ENCODE measurements around the gene C11orf68. TPM values are rescaled to one million over a fixed set of nuclear protein-coding genes. Genes with fewer than 3 reads are reported as not detected.
A peak's percentile ranks its signal among the peaks of the same experiment; 100 is the strongest.

C11orf68 gene
- total RNA-seq (2014; rRNA removed; shearing (Covaris generic)) (21.6 and 23.2 TPM in 2 replicates), polyA plus RNA-seq (2016; fragmentation: Nextera tagmentation; extraction: Ambion mirVana) (16.8 and 18.6 TPM in 2 replicates)
- long read RNA-seq, partial matches to known transcripts, result 0 of 5 reads
- long read RNA-seq, other reads (novel, unspliced or antisense), result 0 of 5 reads

DNA sequence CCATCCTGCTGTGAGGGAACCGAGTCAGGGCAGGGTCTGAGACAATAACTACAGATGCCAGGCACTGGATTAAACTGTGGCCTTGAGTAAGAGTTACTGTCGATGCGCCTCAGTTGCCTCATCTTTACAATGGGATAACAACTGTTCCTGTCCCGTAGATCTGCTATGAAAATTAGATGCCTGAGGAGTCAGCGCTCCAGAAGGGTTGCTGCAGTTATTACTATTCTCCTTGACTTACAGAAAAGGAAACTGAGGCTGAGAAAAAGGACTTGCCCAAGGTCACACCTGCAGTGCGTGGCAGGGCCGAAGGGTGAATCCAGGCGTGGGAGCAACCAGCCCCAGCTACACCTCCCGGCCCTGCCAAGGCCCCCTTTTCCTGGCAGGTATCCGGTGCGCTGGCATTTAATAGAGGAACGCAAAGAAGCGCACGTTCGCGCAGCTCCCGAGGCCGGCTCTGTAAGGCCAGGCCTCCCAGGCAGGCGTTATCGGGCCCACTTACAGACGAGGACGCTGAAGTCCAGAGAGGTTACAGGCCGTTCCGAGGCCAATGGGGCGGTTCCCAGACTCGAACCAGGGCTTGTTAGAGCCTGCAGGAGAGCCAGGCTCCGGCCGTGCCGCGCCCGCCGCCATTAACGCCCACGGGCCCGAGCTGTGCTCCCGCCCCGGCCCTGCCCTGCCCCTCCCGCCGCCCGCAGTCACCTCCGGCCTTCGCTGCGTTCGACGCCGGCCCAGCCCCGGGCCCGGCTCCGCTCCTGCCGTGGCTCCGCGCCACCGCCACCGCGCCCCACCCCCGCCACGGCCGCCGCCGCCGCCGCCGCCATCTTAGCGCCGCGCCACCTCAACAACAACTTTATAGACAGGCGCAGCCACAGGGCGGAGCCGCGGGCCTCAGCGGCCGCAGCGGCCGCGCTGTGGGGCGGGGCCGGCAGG, at the start of gene C11orf68:
Gene C11orf68, minus strand, starts transcription at position 852 of the 930 bp plus-strand sequence. Its CDS starts 31 bp downstream, at position 821.
- H3K4me3 Mint-ChIP-seq, result peak within 1 kb of the TSS; percentile 87
- peaks cover 7% of the 10 kb centered on the region for H3K79me2 ChIP-seq (replicated peaks; ENCODE audit: insufficient read depth)
- peak within 1 kb of the TSS; percentile 98 for H3K4me3 ChIP-seq
- no peaks in the 10 kb centered on the region; the same call in 1 of the 2 replicates for H3K36me3 ChIP-seq (ENCODE audit: insufficient read depth)
- peaks cover 6% of the 10 kb centered on the region for H3K4me1 Mint-ChIP-seq
- H3K9me2 ChIP-seq (ENCODE audit: insufficient read depth), result no peaks in the 10 kb centered on the region
- peaks cover 20% of the 10 kb centered on the region for H3K36me3 Mint-ChIP-seq (ENCODE audit: low read depth)
- no peaks in the 10 kb centered on the region for H3K27me3 ChIP-seq (ENCODE audit: insufficient read depth)
- H4K20me1 ChIP-seq (replicated peaks; ENCODE audit: insufficient read depth), result no peaks in the 10 kb centered on the region
- TF ChIP-seq POLR2AphosphoS5 (IDR thresholded peaks at IDR 0.05; ENCODE audit: low read depth), result peak; percentile 41; the same call in 1 of the 2 replicates
- no peak for TF ChIP-seq NANOG (IDR thresholded peaks at IDR 0.05; ENCODE audit: borderline replicate concordance)
- H2AFZ ChIP-seq, result peak within 1 kb of the TSS; percentile 78
- 0 out of 2 replicates have a peak, but pooled peaks cover 6% of the 10 kb centered on the region for H3F3A ChIP-seq (replicated peaks; ENCODE audit: low read depth)
- ATAC-seq (peak; percentile 25), DNase-seq (ENCODE audit: low spot score) (peak; percentile 56)
- no peak within 1 kb of the TSS for H3K27ac ChIP-seq (ENCODE audit: low read depth)
- peak within 1 kb of the TSS; percentile 83 for H3K27ac Mint-ChIP-seq
- H3K4me1 ChIP-seq (ENCODE audit: insufficient read depth), result peaks cover 5% of the 10 kb centered on the region; the same call in 1 of the 2 replicates
- peaks cover 20% of the 10 kb centered on the region for H3K27me3 Mint-ChIP-seq (ENCODE audit: insufficient read depth, low read depth, poor library complexity)
- no peaks in the 10 kb centered on the region for H3K9me3 Mint-ChIP-seq
- H3K4me2 ChIP-seq, result peak within 1 kb of the TSS; percentile 95

- H3K4me3 Mint-ChIP-seq, result no peak overlapping the region
- peaks cover 13% of the 10 kb centered on the region for H3K4me1 Mint-ChIP-seq
- peaks cover 9% of the 10 kb centered on the region for H4K20me1 ChIP-seq (replicated peaks; ENCODE audit: insufficient read depth)
- peaks cover 22% of the 10 kb centered on the region for H3K79me2 ChIP-seq (replicated peaks; ENCODE audit: insufficient read depth)
- H3K27me3 Mint-ChIP-seq (ENCODE audit: insufficient read depth, low read depth, poor library complexity), result peaks cover 16% of the 10 kb centered on the region
- no peak overlapping the region for H3K4me2 ChIP-seq
- H3K4me3 ChIP-seq, result no peak overlapping the region
- ATAC-seq (no peak), DNase-seq (ENCODE audit: low spot score) (no peak)
- H3K27ac Mint-ChIP-seq, result no peak overlapping the region
- H2AFZ ChIP-seq, result no peak overlapping the region
- no peaks in the 10 kb centered on the region; the same call in 1 of the 2 replicates for H3F3A ChIP-seq (replicated peaks; ENCODE audit: low read depth)
- H3K9me3 Mint-ChIP-seq, result peaks cover 7% of the 10 kb centered on the region; the same call in 2 of the 3 replicates
- peaks cover 74% of the 10 kb centered on the region for H3K36me3 Mint-ChIP-seq (ENCODE audit: low read depth)
- peaks cover 5% of the 10 kb centered on the region for H3K4me1 ChIP-seq (ENCODE audit: insufficient read depth)
- H3K9me2 ChIP-seq (ENCODE audit: insufficient read depth), result no peaks in the 10 kb centered on the region
- no peaks in the 10 kb centered on the region; the same call in 1 of the 2 replicates for H3K36me3 ChIP-seq (ENCODE audit: insufficient read depth)
- H3K27me3 ChIP-seq (ENCODE audit: insufficient read depth), result no peaks in the 10 kb centered on the region
- H3K27ac ChIP-seq (ENCODE audit: low read depth), result no peak overlapping the region
- TF ChIP-seq JUNB (IDR thresholded peaks at IDR 0.05; ENCODE audit: unreplicated experiment) (no peak), POLR2AphosphoS5 (IDR thresholded peaks at IDR 0.05; ENCODE audit: low read depth) (no peak), EZH2phosphoT487 (IDR thresholded peaks at IDR 0.05; ENCODE audit: unreplicated experiment) (no peak), ZNF114 (CRISPR knock-in tag; IDR thresholded peaks at IDR 0.05) (no peak), ZNF462 (CRISPR knock-in tag; IDR thresholded peaks at IDR 0.05) (no peak), ETS1 (IDR thresholded peaks at IDR 0.05) (no peak), ZNF331 (CRISPR knock-in tag; IDR thresholded peaks at IDR 0.05; ENCODE audit: low read depth) (no peak), CTCF (conservative IDR thresholded peaks at IDR 0.05; ENCODE audit: low read depth in 2 of 2) (no peak), STAT1 (IDR thresholded peaks at IDR 0.05; ENCODE audit: unreplicated experiment) (no peak)
Observed at GRCh38 chr11:65967329-65967934, 48.6 kb upstream of the C11orf68 start.
